Eye (tissue), 1 donor: ENCODE data around the gene IER2.

Source experiments
- DNase-seq: peaks from one replicate; pipeline ENCODE4 v3.0.0-alpha.2; 2015

IER2 gene

DNA sequence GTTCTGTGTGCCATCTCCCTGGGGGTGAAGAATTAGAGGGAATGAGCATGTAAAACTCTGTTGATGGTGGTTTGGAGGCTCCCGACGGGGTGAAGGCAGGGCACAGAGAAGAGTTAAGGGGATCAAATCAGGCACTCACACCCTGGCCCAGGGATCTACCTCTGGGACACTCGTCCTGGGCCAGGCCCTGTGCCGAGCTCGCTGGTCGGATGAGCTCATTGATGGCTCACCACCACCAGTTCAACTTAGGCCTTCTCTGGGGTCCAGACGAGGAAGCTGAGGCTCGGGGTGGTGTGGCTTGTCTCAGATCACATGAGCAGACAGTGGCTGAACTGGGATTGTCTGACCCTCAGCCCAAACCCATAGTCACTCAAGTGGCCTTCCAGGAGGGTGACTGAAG lies 30.6 kb upstream of the IER2 start:
- no peak for DNase-seq

DNA sequence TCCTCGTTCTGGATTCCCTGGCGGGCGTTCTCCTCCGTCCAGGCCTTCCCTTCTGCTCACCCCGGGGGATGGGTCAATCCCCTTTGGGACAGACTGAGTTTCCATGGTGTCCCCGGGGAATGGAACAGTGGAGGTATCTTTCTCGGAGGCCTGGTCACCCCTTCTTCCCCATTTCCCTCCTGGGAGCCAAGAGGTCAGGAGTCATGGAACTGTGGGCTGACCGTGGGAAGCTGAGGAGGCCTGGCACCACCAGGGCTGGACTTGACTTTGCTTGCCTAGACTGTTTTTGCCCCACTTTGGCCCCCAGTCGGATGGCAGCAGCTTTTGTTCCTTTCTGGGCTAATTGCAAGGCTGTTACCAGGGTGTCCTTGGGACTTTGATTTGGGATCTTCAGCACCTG lies 30.2 kb upstream of the IER2 start:
- no peak for DNase-seq

DNA sequence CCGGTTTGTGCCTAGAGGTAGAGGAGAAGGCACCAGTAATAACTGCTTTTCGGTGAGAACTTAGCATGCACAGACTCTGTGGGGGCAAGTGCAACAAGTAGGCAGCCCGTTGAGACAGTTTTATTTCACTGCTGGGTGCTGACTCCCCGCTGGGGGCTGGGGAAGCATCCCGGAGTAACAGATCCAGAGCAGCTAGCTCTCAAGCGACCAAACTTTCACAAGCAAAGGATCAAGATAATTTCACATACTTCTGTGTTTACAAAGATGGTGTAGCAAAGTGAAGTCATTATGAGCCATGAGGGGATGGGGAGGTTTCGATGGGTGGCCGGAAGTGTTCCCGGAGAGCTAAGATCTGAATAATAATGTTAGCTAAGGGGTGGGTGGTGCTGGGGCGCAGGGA lies 29.4 kb upstream of the IER2 start:
- no peak for DNase-seq

DNA sequence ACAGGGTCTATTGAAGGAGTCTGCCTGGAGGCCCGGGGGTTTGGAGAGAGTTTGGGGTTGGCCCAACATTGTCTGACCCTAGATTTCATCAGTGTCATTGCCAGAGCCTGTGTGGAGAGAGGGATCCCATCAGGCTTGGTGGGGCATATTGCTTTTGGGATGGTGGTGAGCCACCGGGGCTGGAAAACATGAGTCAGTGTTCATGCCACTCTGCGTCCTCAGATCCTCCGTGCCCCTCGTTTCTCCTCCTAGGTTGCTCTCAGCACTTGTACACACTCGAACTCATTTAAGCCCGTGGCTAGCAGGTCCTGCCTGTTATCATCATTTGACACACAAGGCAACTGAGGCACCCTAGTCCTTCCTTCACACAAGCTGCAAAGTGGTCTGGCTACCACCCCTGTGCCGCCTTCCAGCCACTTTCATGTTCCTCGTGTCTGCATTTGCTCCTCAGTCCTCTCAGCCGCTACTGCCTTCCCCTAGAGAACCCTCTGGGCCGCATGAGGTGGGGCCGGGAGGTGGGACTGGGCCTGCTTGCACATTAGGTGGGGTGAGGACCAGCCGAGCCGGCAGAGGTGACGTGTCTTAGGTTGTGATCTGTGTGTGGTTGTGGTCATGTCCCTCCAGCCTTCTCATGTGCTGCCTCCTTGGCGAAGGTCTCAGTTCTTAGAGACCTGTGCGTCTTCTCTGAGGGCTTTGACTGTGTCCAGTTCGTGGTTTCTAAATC lies 28.5 kb upstream of the IER2 start:
- DNase-seq, result no peak

DNA sequence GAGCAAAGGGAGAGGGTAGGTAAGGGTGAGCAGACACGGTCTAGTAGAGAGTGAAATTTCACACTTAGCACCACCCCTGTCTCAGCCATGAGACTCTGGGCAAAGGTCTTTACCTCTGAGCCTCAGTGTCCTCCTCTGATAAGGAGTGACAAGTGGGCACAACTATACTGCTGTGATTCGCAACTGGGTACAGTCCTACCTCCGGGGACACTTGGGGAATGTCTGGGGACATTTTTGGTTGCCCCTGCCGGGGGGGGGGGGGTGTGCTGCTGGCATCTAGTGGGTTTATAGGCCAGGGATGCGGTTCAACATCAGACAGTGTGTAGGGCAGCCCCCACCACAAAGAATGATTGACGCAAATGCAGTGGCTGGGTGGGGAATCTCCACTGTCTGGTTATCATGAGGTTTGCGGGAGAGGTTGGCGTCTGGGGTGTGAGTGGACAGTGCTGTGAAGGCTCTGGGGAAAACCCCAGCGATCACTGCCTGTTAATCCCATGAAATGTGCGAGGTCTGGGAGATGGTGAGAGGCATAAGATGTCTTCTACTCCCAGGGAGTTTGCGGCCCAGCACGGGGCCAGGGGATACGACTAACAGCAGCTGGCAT lies 27.8 kb upstream of the IER2 start:
- no peak for DNase-seq

DNA sequence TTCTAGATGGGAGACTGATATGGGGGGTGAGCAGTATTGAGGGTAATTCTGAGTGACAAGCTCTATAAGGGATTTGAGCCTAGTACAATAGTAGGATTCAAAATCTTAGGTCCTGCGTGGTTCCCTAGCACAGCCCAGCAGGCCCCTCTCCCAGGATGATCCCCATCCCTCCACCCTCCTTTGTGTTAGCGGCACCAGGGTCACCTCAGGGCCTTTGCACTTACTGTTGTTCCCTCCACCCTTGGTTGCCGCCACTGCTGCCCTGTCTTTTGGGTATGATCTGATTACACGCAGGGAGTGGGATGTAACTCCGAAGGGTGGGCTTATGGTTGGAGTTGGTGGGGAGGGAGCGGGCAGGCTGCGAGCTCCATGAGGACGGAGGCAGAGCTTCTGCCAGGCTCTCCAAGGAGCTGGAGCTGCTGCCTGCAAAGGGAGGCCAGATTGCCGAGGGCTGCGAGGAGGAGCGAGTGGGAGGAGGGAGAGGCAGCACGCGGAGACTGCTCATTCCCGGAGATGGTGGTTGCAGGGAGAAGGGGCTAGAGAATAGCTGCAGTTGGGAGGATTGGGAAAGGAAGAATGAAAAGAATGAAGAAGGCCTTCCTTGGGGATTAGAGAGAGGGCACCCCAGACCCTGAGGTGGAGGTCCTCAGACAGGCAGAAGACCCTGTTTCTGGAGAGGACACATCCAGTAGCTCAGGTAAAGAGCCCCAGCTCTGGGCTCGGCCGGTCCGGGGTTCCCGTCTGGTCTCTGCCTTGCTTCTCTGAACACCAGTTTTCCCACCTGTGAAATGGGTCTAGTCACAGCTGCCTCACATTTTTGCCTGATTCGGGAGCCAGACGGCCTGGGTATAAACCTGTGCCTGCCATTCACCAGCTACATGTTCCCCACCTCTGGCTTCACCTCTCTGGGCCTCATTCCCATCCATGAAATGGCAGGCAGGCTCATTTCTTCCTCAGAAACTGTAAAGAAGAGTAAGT lies 26.9 kb upstream of the IER2 start:
- DNase-seq, result no peak

DNA sequence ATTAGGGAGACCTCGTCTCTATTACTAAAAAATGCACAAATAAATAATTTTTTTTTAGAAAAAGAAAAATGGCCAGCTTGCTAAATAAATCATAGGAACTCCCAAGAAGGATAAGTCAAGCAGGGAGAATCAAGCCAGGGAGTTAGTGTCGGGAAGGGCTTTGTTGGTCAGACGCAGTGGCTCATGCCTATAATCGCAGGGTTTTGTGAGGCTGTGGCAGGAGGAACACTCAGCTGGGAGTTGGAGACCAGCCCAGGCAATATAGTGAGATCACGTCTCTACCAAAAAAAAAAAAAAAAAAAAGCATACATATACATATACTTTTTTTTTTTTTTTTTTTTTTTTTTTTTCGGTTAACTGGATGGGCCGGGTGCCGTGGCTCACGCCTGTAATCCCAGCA lies 23.2 kb upstream of the IER2 start:
- no peak for DNase-seq

DNA sequence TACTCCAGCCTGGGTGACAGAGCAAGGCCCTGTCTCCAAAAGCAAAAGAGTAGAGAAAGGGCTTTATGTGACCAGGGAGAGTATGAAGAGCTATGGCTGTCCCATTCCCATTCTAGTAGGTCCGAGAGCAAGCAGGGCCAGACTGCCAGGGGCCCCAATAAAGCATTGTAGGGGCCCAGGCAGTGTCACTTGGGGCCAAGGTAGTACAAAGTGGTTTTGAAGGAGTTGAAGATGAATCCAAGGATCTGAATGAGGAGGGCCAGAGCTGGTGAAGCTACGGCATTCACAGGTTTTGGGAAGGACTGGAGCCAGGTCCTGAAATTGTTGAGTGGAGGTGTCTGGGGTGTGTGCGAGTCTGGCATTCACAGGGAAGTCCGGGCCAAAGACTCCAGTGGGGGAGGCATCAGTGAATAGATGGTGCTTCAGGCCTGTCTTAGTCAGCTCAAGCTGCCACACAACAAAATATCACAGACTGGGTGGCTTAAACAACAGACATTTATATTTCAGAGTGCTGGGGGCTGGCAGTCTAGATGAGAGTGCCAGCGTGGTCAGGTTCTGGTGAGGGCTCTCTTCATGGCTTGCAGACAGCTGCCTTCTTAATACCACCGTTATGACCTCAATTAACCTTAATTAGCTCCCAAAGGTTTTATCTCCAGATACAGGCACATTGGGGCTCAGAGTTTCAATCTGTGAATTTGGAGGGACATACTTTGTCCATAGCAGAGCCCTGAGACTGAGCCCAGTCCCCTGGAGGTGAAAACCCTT lies 22.2 kb upstream of the IER2 start:
- DNase-seq, result no peak

DNA sequence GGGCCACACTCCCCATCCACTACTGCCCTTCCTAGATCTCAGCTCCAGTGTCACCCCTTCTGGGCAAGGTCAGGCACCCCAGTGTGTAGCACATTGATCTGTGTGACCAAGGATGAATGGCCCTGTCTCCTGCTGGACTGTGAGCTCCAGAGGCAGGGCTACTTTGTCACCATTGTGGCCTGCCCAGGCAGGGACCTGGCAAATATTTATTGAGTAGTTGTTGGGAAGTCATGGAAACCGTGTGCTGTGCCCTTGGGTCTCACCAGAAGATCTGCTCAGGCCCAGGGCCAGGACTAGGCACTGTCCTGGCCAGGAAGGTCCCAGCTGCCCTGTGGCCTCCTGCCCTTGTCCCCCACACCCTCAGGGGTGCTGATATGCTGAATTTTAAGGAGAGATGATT lies 21.6 kb upstream of the IER2 start:
- no peak for DNase-seq

DNA sequence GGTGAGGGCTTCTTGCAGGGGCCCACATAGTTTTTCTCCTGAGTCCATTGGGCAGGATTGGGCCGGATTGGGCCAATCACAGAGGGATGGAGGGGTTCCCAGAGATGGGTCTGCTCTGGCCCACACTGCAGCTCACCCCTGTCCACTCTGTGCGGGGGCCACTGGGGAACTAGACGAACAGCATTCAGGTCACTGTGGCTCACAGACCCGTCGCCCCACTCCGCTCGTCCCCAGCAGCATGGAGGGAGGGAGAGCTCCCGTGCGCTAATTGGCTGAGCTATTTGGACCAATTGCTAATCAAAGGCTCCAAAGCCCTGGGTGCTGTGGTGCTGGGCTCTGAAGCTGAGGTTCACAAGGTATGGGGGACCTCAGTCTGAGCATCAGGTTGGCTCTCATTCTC lies 20.8 kb upstream of the IER2 start:
- no peak for DNase-seq

DNA sequence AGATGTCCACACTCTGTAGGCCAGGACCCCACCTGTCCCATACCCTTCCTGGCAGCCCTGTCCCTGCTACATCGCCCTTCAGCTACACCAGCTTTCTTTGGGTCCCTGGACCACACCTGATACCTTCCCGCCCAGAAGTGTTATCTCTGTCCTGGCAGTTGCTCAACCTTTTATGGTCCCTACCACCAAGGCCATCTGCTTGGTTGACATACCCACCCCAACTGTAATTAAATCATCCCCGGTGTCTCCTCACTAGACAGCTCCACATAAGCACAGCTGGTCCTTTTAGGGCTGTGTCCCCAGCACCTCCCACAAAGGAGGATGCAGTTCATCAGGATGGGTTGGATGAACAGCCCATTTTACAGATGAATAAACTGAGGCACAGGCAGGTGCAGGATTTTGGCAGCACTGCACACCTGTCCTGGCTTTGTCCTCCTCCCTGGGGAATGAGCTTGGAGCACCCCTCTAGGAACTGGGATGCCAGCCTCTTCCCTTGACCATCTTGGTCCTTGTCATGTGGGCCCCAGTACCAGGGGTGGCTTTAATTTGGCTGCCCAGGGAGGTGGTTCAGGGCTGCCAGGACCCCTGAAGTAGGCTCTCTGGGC lies 19.2 kb upstream of the IER2 start:
- no peak for DNase-seq

DNA sequence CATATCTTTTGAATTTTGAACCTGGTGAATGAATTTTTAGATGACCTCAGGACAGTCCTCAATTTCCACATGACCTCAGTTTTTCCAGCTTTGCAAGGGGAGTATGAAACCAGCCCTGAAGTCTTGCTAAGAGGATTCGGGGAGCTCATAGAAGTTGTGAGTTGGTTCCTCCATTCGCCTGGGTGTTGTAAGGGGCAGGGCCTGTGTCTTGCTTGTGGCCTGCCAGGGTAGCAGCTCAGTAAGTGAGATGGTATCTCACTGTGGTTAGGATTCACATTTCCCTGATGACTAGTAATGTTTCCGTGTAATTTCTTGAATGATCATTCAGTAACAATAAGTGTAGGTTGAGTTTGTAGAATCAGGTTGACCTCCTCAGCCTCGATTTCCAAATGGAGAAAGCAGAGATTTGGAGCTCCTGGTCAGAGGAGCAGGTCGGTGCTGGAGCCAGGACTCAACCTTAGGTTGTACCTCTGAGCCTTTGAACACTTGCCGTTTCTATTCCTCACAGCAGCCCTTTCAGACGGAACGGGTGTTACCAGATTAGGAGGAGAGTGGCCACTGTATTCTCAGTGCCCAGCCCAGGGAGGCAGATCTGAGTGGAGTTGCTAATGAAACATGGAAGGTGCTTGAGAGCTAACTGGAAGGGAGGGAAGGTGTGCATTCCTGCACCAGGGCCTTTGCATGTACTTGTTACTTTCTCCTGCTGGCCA lies 17.6 kb upstream of the IER2 start:
- DNase-seq, result no peak

DNA sequence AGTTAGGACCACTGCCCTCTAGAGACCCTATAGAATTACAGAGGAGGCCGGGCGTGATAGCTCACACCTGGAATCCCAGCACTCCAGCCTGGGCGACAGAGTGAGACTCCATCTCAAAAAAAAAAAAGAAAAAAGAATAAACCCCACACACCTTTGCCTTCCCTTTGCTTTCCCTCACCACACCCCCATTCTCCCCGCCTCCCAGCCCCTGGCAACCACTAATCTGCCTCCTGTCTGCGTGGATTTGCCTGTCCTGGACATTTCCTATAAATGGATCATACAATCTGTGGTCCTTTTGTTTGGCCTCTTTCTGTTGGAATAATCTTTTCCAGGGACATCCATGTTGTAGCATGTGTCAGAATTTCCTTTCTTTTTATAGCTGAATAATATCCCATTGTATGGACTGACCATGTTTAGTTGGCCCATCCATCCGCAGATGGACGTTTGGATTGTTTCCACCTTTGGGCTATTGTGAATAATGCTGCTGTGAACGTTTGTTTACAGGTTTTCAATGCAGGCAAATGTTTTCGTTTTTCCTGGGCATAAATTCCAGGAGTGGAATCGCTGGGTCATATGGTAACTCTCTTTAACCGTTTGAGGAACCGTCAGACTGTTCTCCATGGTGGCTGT lies 16.9 kb upstream of the IER2 start:
- DNase-seq, result no peak

DNA sequence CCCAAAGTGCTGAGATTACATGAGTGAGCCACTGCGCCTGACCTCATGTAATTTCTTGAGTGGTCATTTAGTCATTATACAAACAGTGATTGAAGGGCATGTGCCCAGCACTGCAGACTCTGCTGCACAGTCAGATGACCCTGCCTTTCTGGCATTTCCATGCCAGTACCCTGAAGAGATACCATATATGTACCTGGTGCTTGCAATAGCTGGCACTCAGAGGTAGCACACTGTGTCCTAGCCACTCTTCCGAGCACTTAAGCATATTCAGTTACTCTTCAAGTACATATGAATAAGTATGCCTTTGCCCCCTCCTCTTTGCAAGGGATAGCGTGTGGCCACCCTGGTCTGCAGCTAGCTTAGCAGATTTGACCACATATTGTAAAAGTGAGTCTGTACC lies 15.6 kb upstream of the IER2 start:
- no peak for DNase-seq

DNA sequence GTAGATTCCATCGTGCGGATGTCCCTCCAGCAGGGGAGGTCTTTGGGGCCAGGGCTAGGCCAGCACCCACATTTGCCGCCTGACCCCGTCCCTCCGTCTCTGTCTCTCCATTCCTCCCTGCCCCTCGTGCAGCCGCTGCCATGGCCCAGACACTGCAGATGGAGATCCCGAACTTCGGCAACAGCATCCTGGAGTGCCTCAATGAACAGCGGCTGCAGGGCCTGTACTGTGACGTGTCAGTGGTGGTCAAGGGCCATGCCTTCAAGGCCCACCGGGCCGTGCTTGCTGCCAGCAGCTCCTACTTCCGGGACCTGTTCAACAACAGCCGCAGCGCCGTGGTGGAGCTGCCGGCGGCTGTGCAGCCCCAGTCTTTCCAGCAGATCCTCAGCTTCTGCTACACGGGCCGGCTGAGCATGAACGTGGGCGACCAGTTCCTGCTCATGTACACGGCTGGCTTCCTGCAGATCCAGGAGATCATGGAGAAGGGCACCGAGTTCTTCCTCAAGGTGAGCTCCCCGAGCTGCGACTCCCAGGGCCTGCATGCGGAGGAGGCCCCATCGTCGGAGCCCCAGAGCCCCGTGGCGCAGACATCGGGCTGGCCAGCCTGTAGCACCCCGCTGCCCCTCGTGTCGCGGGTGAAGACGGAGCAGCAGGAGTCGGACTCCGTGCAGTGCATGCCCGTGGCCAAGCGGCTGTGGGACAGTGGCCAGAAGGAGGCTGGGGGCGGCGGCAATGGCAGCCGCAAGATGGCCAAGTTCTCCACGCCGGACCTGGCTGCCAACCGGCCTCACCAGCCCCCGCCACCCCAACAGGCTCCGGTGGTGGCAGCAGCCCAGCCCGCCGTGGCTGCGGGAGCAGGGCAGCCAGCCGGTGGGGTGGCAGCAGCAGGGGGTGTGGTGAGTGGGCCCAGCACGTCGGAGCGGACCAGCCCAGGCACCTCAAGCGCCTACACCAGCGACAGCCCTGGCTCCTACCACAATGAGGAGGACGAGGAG lies 14.8 kb upstream of the IER2 start:
- DNase-seq, result no peak

DNA sequence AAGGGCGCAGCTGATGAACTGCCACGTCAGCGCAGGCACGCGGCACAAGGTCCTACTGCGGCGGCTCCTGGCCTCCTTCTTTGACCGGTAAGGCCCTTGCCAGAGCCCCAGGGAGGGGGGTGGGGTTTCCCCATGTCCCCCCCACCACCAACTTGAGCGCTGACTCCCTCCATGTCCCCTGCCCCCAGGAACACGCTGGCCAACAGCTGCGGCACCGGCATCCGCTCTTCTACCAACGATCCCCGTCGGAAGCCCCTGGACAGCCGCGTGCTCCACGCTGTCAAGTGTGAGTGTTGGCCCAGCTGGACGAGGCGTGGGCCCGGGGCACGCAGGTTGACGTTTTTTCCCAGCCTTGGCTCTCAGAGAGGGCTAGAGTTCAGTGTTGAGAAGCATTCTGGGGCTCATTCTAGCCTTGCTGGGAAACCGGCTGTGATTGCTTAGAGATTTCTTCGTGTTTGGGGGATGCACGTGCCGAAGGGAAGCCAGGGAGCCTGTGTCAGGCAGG lies 12.9 kb upstream of the IER2 start:
- no peak for DNase-seq

DNA sequence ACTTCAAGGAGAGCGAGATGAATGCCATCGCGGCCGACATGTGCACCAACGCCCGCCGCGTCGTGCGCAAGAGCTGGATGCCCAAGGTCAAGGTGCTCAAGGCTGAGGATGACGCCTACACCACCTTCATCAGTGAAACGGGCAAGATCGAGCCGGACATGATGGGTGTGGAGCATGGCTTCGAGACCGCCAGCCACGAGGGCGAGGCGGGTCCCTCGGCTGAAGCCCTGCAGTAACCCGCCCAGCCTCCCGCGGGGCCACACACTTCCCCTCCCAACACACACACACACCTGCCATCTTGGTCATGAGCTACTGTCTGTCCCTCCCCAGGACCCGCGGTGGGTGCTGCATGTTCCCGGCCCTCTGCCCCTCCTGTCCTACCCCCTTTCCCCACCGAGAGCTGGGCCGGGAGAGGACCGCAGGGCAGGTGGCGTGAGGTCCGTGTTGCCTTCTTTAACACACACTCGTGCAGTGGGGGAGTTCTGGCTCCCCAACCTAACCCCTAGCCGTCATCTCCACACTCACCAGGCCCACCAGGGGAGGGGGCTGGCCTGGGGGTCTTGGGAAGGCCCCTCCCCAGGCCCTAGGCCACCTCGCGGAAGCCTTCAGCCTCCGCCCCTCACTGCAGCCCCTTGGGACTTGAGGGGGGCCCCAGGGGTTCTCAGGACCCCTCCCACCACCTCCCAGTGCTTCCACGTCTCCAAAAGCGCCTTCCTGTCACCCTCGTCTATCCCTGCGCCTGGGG lies 11.9 kb upstream of the IER2 start:
- no peak for DNase-seq

DNA sequence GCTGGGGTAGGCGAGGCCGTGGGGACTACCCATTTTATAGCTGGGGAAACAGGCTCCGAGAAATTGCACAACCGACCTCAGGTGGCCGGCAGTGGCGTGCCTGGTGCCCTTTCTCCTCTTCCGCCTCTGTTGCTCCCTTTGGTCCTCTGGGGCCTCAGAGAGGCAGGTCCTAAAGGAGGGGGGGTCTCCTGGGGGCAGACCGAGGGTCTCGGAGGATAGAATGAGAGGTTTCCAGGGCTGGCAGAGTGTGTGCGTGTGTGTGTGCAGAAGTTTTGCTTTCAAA lies 11.4 kb upstream of the IER2 start:
- DNase-seq, result no peak

DNA sequence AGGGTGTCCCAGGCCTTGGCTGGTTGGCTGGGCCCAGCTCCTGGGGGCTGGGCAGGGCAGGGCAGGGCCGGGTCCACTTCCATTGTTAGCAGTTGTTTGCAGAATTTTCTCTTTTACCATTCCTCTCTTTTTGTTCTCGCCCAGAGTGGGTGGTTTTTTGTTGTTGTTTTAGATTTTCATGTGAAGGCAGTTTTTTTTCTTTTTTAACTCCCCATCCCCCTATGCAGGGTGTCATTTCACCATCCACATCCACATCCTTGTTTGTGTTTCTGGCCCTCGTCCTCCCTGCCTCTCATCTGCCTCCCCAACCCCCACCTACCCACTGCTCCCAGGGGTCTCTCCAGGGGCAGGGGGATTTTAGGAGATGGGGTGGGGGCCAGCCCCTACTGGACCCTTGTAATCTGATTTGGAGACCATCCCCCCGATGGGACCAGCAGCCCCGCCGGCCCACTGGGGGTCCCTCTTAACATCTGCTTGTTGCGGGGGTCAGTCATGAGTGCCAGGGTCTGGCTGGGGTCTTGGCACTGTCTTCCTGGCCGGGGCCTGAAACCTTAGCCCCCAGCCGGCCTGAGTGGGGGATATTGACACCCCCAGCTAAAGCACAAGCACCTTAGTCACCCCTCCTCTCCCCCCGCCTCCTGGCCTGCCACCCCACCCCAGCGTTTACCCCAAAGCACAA lies 10.4 kb upstream of the IER2 start:
- no peak for DNase-seq
